Measurements from ENCODE around the gene HAP1. TPM values are rescaled to one million over a fixed set of nuclear protein-coding genes. Genes with fewer than 3 reads are reported as not detected.
A peak's percentile ranks its signal among the peaks of the same experiment; 100 is the strongest.

The HAP1 gene
- total RNA-seq, 3 donors from 2014 or later: 0.33 to 2.2 TPM; not detected in 1

GRCh38 chr17:41717408-41718286 is 16.8 kb downstream of the HAP1 start:
- no peaks in the 10 kb centered on the region for H3K9me3 ChIP-seq
- H3K4me1 ChIP-seq: no peaks in the 10 kb centered on the region
- no peaks in the 10 kb centered on the region for H3K36me3 ChIP-seq
- peak overlapping the region in 1 of 3 donors; percentile 2 for H3K4me3 ChIP-seq
- no peaks in the 10 kb centered on the region for H3K27me3 ChIP-seq
- TF ChIP-seq POLR2AphosphoS5 (IDR thresholded peaks at IDR 0.05): peak in 2 of 3 donors; percentile 27 to 51
- no peak for TF ChIP-seq POLR2A (IDR thresholded peaks at IDR 0.05)
- peak in 1 of 2 donors; percentile 73 for DNase-seq (ENCODE audit: low spot score in 2 of 2)
- intact Hi-C loops (cut with DNase I; ENCODE audit: low total_unique reads): loop anchor here (1.0 kb wide), 1 partner anchor 18 kb away; no protein-coding TSS in a partner anchor
- H3K27ac ChIP-seq: peak overlapping the region; percentile 72 to 90

GRCh38 chr17:41711669-41712400 is 22.6 kb downstream of the HAP1 start, which contains the start of gene GAST:
Gene GAST (plus strand): TSS chr17:41712331. CDS start chr17:41715437, 3,106 bp downstream.
- Histone ChIP-seq H3K36me3 (no peaks in the 10 kb centered on the region), H3K4me1 (no peaks in the 10 kb centered on the region), H3K27ac (no peak within 1 kb of the TSS), H3K9me3 (no peaks in the 10 kb centered on the region), H3K4me3 (no peak within 1 kb of the TSS), H3K27me3 (no peaks in the 10 kb centered on the region)
- DNase-seq (ENCODE audit: low spot score in 2 of 2): no peak
- intact Hi-C loops (cut with DNase I; ENCODE audit: low total_unique reads): no loop called here
- TF ChIP-seq POLR2AphosphoS5 (IDR thresholded peaks at IDR 0.05) (no peak), POLR2A (IDR thresholded peaks at IDR 0.05) (no peak), CTCF (IDR thresholded peaks at IDR 0.05) (no peak)

- no peaks in the 10 kb centered on the region for H3K27me3 ChIP-seq
- no peaks in the 10 kb centered on the region for H3K9me3 ChIP-seq
- no peaks in the 10 kb centered on the region for H3K36me3 ChIP-seq
- H3K4me1 ChIP-seq: no peaks in the 10 kb centered on the region
- no peak overlapping the region for H3K4me3 ChIP-seq
- no peak overlapping the region for H3K27ac ChIP-seq
- TF ChIP-seq POLR2AphosphoS5 (IDR thresholded peaks at IDR 0.05) (no peak), POLR2A (IDR thresholded peaks at IDR 0.05) (no peak), CTCF (IDR thresholded peaks at IDR 0.05) (no peak)
- intact Hi-C loops (cut with DNase I; ENCODE audit: low total_unique reads): no loop called here
- DNase-seq (ENCODE audit: low spot score in 2 of 2): no peak
Observed at GRCh38 chr17:41710472-41711090, 23.9 kb downstream of the HAP1 start.

- H3K36me3 ChIP-seq: no peaks in the 10 kb centered on the region
- H3K4me3 ChIP-seq: no peak overlapping the region
- DNase-seq (ENCODE audit: low spot score in 2 of 2): no peak
- H3K9me3 ChIP-seq: no peaks in the 10 kb centered on the region
- TF ChIP-seq CTCF (IDR thresholded peaks at IDR 0.05) (no peak), POLR2A (IDR thresholded peaks at IDR 0.05) (no peak), POLR2AphosphoS5 (IDR thresholded peaks at IDR 0.05) (no peak)
- no peak overlapping the region for H3K27ac ChIP-seq
- no peaks in the 10 kb centered on the region for H3K27me3 ChIP-seq
- no peaks in the 10 kb centered on the region for H3K4me1 ChIP-seq
- intact Hi-C loops (cut with DNase I; ENCODE audit: low total_unique reads): no loop called here
Observed at GRCh38 chr17:41707803-41708669, 26.4 kb downstream of the HAP1 start.

Data from breast epithelium (tissue), 4 donors.